ENCODE results near the gene WNT7A.

Gene WNT7A

GRCh38 chr3:13790376-13791197 lies 89.3 kb downstream of the WNT7A start:
- no peak for DNase-seq

GRCh38 chr3:13788522-13789424 lies 91.1 kb downstream of the WNT7A start:
- DNase-seq = no peak

DNA sequence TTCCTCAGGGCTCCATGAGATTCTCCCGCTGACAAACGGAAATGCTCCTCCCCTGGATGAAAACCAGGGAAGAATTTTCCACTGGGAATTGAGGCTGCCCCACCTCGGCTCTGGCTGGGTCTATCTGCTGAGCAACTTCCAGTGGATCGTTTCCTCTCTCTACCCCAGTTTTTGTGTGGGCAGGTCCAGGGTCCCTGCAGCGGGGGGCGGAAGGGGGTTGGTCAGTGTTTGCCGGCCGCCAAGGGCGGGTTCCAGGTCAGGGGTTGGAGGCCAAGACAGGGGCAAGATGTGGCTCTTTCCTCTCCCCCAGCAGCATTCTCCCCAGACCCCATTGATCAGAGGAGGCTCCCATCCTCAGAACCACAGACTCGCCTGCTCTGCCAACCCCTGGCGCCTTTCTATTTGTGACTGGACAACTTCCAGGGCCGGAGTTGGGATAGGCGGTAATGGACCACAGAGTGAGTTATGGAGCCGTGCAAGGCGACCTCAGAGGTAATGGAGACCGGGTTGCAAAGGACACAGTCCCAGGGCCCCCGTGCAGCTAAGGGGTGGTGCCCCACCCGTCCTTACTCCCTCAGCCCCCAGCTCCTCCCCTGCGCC lies 92.2 kb downstream of the WNT7A start:
- no peak for DNase-seq

DNA sequence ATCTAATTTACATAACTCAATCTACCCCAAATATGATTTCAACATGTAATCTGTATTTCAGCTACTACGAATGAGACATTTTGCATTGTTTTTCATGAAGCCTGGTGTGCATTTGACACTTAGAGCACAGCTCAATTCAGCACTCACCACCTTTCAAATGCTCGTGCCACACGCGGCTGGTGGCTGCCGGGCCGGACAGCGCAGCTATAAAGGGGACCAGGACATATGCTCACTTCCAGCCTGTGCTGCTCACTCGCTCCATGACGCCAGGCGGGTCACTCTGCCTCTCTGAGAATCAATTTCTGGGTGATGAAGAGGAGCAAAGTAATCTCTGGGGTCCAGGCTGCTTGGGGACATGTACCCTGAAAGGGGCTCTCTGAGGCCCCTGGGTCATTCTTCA lies 93.1 kb downstream of the WNT7A start:
- DNase-seq = no peak

DNA sequence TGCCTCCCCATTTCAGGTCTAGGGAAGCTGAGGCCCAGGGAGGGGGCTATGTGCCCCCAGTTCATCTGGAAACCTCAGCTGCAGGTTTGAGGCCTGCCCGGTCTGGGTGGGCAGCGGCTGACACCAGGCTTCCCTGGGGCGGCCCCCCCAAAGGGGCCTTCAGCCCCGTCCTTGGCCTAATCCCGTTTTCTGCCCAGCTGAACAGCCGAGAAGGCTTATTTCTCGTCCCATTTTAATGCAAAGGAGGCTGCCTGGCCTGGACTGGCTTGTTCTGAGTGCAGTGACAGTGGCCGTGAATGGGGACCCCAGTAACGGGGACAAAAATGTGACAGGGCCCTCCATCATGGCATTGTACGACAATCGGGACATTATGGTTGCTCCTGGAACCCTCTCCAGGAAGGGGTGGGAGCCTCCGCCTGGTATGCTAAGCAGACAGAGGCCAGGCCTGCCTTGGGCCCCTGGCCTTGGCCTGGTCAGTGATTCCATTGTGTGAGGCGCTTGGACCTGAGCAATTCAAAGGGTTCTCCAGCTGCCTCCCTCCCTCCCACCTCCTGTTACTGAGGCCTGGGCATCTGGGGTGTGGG lies 93.9 kb downstream of the WNT7A start:
- DNase-seq = no peak

GRCh38 chr3:13785351-13785750 lies 94.5 kb downstream of the WNT7A start:
- no peak for DNase-seq

DNA sequence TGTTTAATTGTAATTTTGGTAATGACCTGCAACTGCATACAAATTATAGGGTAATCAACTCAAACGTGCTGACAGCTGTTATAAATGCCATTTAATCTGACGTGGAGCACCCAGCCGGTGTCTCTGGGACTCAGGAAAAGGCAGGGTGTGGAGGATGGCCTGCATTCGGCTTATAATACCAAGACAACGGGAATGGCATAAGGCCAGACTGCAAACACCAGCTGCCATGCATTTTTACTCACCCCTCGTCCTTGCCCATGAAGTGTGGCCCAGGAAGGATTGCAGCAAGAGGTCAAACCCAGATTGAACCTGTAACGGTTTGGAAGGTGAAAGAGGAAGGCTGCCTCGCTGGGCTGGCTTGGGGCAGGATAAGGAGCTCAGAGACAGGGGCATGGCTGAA lies 96.4 kb downstream of the WNT7A start:
- DNase-seq = no peak

DNA sequence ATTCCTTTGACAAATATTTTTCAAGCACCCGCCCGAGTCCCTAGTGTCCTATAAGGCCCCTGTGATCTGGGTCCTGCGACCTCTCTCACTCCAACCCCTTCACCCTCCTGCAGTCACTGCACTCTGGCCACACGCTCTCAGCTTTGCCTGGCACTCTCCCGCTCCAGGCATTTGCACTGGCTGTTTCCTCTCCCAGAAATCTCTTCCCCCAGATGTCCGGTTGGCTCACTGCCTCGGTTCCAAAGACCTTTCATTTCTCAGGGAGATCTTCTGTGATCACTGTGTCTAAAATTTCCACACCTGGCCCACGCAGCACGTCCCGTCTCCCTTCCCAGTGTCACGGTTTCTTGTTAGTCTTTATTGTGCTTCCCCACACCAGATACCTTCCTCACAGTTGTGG lies 97.4 kb downstream of the WNT7A start:
- DNase-seq = no peak

DNA sequence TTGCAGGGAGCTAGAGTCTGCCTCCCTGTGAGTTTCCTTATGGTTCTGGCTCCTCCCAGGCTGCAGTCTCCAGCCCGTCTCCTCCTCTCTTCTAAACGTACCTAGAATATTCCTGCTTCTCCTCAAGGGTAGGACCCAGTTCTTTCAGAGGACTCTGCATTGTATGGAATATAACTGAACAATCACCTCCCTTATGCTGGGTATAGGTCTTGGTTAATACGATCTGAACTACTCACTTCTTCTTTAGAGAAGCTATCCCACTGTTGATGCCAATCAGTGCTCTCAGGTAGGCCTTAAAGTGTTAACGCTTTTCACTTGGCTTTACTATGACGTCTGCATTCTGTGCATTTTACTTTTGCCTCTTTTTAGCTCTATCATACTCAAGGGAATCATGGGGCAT lies 98.5 kb downstream of the WNT7A start:
- no peak for DNase-seq

DNA sequence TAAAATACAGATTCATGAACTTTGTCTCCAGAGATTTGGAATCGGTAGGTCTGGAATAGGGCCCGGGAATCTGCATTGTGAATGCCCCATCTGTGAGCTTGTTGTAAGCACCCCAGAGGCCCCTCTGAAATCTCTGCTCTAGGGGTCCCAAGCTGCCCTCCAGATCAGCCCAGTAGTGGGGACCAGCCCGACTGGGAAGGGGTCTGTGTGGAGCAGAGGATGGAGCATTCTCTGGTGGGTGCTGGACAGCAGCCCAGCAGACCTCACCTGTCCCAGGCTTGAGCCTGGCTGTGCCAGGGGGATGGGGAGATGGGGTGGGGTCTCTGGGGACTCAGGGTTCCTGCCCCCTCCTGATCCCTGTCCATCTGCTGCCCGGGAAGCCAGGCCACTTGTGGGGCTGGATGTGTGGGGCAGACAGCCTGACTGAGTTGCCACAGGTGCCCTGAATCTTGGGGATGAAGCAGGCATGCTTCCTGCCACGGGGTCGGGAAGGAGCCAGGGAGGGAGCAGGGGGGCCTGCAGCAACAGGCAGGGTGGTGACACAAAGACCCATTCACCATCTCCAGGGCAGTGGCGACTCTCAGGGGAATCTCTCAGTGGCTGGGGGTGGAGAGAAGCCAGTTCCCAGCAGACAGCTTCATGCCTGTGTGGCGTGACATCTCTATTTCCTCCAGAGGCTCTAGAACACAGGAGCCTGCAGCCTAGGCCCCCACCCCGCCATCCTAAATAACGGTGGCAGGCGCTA lies 99.3 kb downstream of the WNT7A start:
- DNase-seq = no peak

- no peak for DNase-seq
Measured at GRCh38 chr3:13776253-13777050, 103.4 kb downstream of the WNT7A start.

GRCh38 chr3:13772885-13773745 lies 106.8 kb downstream of the WNT7A start:
- no peak for DNase-seq

DNA sequence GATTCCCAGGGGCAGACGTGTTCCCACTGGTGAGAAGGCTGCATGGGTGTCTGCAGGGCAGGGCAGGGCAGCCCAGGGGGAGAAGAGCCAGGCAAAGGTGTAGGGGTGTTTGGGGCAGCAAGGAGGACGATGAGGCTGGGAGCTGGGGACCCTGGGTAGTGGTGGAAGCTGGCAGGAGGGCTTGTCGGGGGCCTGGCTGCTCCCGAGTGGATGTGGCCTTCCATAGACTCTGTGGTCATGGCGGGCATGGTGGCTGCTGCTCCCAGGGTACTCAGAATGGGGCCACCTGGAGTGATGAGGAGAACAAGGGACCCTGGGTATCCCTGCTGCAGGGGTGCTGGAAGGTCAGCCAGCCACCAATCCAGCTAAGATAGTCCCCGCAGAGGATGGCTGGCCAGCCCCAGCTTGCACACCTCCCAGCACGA lies 107.5 kb downstream of the WNT7A start:
- no peak for DNase-seq

- DNase-seq = no peak
Measured at GRCh38 chr3:13771496-13771895, 108.4 kb downstream of the WNT7A start.

DNA sequence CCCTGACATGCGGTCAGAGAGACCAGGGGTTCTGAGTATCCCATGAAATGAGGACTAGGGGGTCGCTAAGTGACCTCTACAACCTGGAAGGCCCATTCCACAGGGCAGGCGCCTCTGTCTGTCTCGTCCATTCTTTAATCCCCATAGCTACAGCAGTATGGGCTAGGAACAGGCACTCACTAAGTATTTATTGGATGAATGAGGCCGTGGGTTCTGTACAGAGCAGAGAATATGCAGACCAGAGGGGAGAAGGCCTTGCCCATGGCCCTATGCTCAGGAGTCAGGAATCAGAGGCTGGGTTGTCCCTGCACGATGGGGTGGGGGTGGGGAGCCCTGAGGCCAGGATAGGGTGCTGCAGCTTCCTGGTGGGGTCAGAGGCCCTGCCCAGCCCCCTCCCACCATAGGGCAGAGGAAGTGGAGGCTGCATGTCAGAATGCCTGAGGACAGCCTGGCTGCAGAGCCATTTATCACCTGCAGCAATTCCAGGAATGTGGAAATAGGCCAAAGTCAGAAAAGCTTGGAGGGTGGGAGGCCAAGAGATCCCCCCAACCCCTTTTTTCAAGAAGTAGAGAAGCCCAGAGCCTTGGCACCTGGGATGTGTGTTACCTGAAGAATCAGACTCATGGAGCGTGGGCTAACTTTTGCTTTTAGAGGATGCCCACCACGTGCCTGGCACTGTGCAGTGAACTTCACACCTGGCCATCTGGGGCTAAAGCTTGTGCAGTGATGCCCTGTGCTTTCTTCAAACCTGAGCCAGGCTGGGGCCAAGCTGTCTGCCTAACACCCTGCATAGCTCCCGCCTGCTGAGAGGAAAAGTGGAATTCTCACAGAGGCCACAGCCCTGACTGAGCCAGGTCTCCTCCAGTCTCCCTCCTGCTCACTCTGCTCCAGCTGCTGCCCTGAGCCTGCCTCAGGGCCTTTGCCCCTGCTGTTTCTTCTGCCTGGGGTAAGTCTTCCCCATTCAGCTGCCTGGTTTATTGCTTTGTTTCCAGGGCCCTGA lies 109.4 kb downstream of the WNT7A start:
- DNase-seq = no peak

GRCh38 chr3:13769422-13769821 lies 110.4 kb downstream of the WNT7A start:
- no peak for DNase-seq

DNA sequence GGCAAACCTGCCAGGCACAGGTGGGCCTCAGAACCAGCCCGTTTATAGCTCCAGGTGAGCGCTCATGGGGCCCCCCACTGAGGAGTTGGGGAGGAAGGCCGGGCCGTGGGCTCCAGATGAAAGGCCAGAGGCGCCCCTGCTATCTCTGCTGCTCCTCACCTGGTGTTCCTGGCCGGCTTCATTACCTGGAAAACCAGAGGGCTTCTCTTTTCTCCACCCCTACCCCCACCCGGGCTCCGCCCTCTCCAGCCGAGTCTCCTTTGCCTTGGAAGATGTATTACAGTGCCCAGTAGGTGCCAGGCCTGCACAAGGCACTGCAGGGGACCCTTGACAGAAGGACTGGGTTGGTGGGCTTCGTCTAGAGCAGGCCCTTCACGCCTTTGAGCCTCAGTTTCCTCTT lies 111.4 kb downstream of the WNT7A start:
- no peak for DNase-seq

DNA sequence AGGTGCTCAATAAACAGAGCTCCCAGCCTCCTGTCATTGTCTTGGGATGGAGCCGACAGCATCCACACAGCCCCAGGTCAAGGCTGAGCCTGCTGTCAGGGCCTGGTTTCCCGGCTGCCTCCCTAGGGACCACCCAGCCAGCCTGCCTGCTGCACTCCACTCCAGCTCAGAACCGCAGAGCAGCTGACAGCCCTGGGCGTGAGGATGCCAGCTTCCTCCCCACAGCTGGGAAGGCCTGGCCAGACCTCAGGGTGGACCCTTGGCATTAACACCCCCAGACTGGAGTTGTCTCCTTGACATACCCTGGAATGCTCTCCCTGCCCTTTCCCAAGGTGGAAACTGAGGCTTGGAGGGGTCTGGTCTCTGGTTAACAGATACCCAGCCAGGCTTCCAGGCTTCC lies 112.0 kb downstream of the WNT7A start:
- DNase-seq = no peak

DNA sequence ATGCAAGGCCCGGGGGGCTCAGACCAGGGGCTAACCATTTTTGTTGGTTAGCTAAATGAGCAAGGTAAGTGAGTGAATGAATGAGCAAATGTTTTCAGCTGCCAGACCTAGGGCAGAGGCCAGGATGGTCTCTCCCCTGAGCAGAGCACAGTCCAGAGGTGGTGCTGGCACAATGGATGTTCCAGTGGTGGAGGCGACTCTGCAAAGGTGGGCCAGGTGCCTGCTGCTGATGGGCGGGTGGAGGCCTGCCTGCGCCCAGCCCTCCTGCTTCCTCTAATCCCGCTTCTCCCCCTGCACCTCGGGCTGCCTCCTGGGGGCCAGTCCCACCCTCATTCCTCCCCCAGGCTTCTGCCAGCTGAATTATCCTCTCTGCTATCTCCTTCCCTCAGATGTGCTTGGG lies 112.8 kb downstream of the WNT7A start:
- no peak for DNase-seq
